ENCODE data around the gene KCNJ18. TPM values are rescaled to one million over a fixed set of nuclear protein-coding genes. Genes with fewer than 3 reads are reported as not detected.
"Not testable (repeated sequence)": the region's sequence is repeated elsewhere in the genome, so short reads cannot be mapped to it uniquely, and the experiment has no call there.

KCNJ18 gene
- total RNA-seq, 1 donor from 2014 or later = not detected

- DNase-seq; H3K27me3 ChIP-seq (ENCODE audit: low read depth); H3K4me3 ChIP-seq; H3K27ac ChIP-seq (replicated peaks); H3K9me3 ChIP-seq (replicated peaks); H3K36me3 ChIP-seq; intact Hi-C loops (cut with micrococcal nuclease); H3K4me1 ChIP-seq: not testable (repeated sequence)
Measured at GRCh38 chr17:21737015-21737580, 44.8 kb downstream of the KCNJ18 start.

- H3K27ac ChIP-seq (replicated peaks); DNase-seq; H3K27me3 ChIP-seq (ENCODE audit: low read depth); intact Hi-C loops (cut with micrococcal nuclease); H3K4me1 ChIP-seq; H3K36me3 ChIP-seq; H3K4me3 ChIP-seq; H3K9me3 ChIP-seq (replicated peaks): not testable (repeated sequence)
Measured at GRCh38 chr17:21738241-21738640, 45.9 kb downstream of the KCNJ18 start.

- DNase-seq; H3K36me3 ChIP-seq; H3K27ac ChIP-seq (replicated peaks); H3K4me3 ChIP-seq; intact Hi-C loops (cut with micrococcal nuclease); H3K27me3 ChIP-seq (ENCODE audit: low read depth); H3K9me3 ChIP-seq (replicated peaks); H3K4me1 ChIP-seq: not testable (repeated sequence)
Measured at GRCh38 chr17:21738877-21739474, 46.7 kb downstream of the KCNJ18 start.

GRCh38 chr17:21739485-21739884, 47.2 kb downstream of the KCNJ18 start:
- H3K4me3 ChIP-seq; H3K4me1 ChIP-seq; H3K36me3 ChIP-seq; intact Hi-C loops (cut with micrococcal nuclease); H3K9me3 ChIP-seq (replicated peaks); DNase-seq; H3K27ac ChIP-seq (replicated peaks); H3K27me3 ChIP-seq (ENCODE audit: low read depth): not testable (repeated sequence)

- H3K4me3 ChIP-seq; H3K27ac ChIP-seq (replicated peaks); H3K27me3 ChIP-seq (ENCODE audit: low read depth); intact Hi-C loops (cut with micrococcal nuclease); H3K36me3 ChIP-seq; DNase-seq; H3K4me1 ChIP-seq; H3K9me3 ChIP-seq (replicated peaks): not testable (repeated sequence)
Measured at GRCh38 chr17:21740836-21741235, 48.5 kb downstream of the KCNJ18 start.

GRCh38 chr17:21741520-21741919, 49.2 kb downstream of the KCNJ18 start:
- H3K4me1 ChIP-seq; H3K36me3 ChIP-seq; H3K27ac ChIP-seq (replicated peaks); DNase-seq; H3K9me3 ChIP-seq (replicated peaks); H3K27me3 ChIP-seq (ENCODE audit: low read depth); intact Hi-C loops (cut with micrococcal nuclease); H3K4me3 ChIP-seq: not testable (repeated sequence)

GRCh38 chr17:21742326-21742725, 50.0 kb downstream of the KCNJ18 start:
- no peaks in the 10 kb centered on the region for H3K9me3 ChIP-seq (replicated peaks)
- H3K36me3 ChIP-seq = no peaks in the 10 kb centered on the region
- DNase-seq = no peak
- intact Hi-C loops (cut with micrococcal nuclease) = no loop called here
- H3K4me3 ChIP-seq = no peak overlapping the region
- no peak for TF ChIP-seq CTCF (IDR thresholded peaks at IDR 0.05; ENCODE audit: borderline replicate concordance)
- no peaks in the 10 kb centered on the region for H3K4me1 ChIP-seq
- no peaks in the 10 kb centered on the region for H3K27me3 ChIP-seq (ENCODE audit: low read depth)
- no peak overlapping the region for H3K27ac ChIP-seq (replicated peaks)

GRCh38 chr17:21744151-21744550, 51.8 kb downstream of the KCNJ18 start:
- H3K36me3 ChIP-seq; intact Hi-C loops (cut with micrococcal nuclease); DNase-seq; H3K27ac ChIP-seq (replicated peaks); H3K9me3 ChIP-seq (replicated peaks); H3K27me3 ChIP-seq (ENCODE audit: low read depth); H3K4me1 ChIP-seq; H3K4me3 ChIP-seq: not testable (repeated sequence)

GRCh38 chr17:21744621-21745020, 52.3 kb downstream of the KCNJ18 start:
- H3K27ac ChIP-seq (replicated peaks); H3K4me1 ChIP-seq; H3K27me3 ChIP-seq (ENCODE audit: low read depth); H3K9me3 ChIP-seq (replicated peaks); H3K4me3 ChIP-seq; H3K36me3 ChIP-seq; intact Hi-C loops (cut with micrococcal nuclease); DNase-seq: not testable (repeated sequence)

- H3K4me1 ChIP-seq; DNase-seq; intact Hi-C loops (cut with micrococcal nuclease); H3K9me3 ChIP-seq (replicated peaks); H3K4me3 ChIP-seq; H3K36me3 ChIP-seq; H3K27me3 ChIP-seq (ENCODE audit: low read depth); H3K27ac ChIP-seq (replicated peaks): not testable (repeated sequence)
Measured at GRCh38 chr17:21745385-21746054, 53.2 kb downstream of the KCNJ18 start.

GRCh38 chr17:21746415-21746814, 54.1 kb downstream of the KCNJ18 start:
- H3K36me3 ChIP-seq; intact Hi-C loops (cut with micrococcal nuclease); H3K9me3 ChIP-seq (replicated peaks); H3K27me3 ChIP-seq (ENCODE audit: low read depth); DNase-seq; H3K4me1 ChIP-seq; H3K27ac ChIP-seq (replicated peaks); H3K4me3 ChIP-seq: not testable (repeated sequence)

- H3K27me3 ChIP-seq (ENCODE audit: low read depth); H3K36me3 ChIP-seq; intact Hi-C loops (cut with micrococcal nuclease); H3K4me3 ChIP-seq; DNase-seq; H3K27ac ChIP-seq (replicated peaks); H3K4me1 ChIP-seq; H3K9me3 ChIP-seq (replicated peaks): not testable (repeated sequence)
Measured at GRCh38 chr17:21747195-21747915, 55.0 kb downstream of the KCNJ18 start.

Measured in left ventricle myocardium inferior (tissue), 1 donor.